ENCODE data around the gene ITPKB. TPM values are rescaled to one million over a fixed set of nuclear protein-coding genes. Genes with fewer than 3 reads are reported as not detected.

ITPKB gene
- total RNA-seq, 2 donors from 2014 or later = 22.4 to 28.3 TPM

DNA sequence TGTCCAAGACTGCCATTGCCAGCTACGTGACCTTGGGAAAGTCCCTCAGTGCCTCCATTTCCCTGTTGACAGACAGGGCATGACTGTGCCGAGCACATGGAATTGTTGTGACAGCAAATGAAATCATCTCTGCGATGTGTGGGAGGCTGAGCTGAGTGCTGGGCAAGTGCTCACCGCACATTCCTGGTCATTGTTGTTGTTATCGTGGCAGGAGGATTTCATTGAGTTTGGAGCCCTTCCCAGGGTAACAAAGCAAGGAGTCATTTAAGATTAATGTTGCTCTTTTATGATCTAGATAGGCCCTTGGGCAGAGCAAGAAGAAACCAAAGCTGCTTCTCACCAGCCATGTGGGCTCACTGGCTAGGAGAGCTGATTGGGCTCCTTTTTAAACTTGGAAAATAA lies 39.6 kb upstream of the ITPKB start:
- Histone ChIP-seq H3K27me3 (ENCODE audit: control insufficient read depth, insufficient read depth, low read length, poor library complexity, severe bottlenecking) (no peaks in the 10 kb centered on the region), H3K9me3 (ENCODE audit: control insufficient read depth, low read length) (peaks cover 4% of the 10 kb centered on the region), H3K36me3 (ENCODE audit: control insufficient read depth, insufficient read depth, low read length) (no peaks in the 10 kb centered on the region), H3K9ac (ENCODE audit: extremely low read depth, low read length, poor library complexity, severe bottlenecking) (no peak overlapping the region), H3K27ac (ENCODE audit: low read depth, low read length) (no peak overlapping the region), H3K4me3 (ENCODE audit: low read length) (no peak overlapping the region), H3K4me1 (ENCODE audit: control insufficient read depth, insufficient read depth, low read length) (no peaks in the 10 kb centered on the region)
- peaks cover 3% of the 10 kb centered on the region for H3K27me3 Mint-ChIP-seq (ENCODE audit: insufficient read depth)
- DNase-seq = no peak
- no peak for TF ChIP-seq CTCF (conservative IDR thresholded peaks at IDR 0.05)
- H3K27ac Mint-ChIP-seq = no peak overlapping the region
- no peak overlapping the region for H3K4me3 Mint-ChIP-seq
- WGBS, 2 experiments (ENCODE audit: insufficient coverage in 1 of 2, insufficient read length in 1 of 2) = 82 to 91% methylated on average over 4 to 5 of the region's 5 CpGs
- H3K9me3 Mint-ChIP-seq = peaks cover 9% of the 10 kb centered on the region
- no peaks in the 10 kb centered on the region for H3K36me3 Mint-ChIP-seq (ENCODE audit: low read depth)
- peaks cover 8% of the 10 kb centered on the region for H3K4me1 Mint-ChIP-seq

DNA sequence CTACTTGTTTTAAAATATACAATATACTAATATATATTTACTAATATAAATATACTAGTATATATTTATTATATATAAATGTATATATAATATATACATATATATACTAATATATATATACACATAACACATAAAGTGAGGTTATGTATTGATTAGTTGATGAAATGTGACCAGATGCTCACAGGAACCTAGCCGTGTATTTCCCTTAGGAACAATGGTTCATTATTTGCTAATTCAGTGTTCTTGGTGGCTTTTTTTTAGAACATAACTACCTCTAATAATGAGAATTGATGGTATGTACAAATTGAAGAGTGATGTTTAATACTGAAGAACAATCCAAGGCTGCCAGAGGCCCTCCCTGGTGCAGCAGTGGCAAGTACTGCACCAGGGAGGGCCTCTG lies 37.9 kb upstream of the ITPKB start:
- 80 to 88% methylated on average over 1 of the region's 1 CpG for WGBS, 2 experiments (ENCODE audit: insufficient coverage in 1 of 2, insufficient read length in 1 of 2)

GRCh38 chr1:226776066-226776465 lies 37.0 kb upstream of the ITPKB start:
- H3K9me3 ChIP-seq (ENCODE audit: control insufficient read depth, low read length) = peaks cover 4% of the 10 kb centered on the region
- H3K36me3 ChIP-seq (ENCODE audit: control insufficient read depth, insufficient read depth, low read length) = no peaks in the 10 kb centered on the region
- DNase-seq = no peak
- TF ChIP-seq CTCF (conservative IDR thresholded peaks at IDR 0.05) = no peak
- no peaks in the 10 kb centered on the region for H3K27me3 ChIP-seq (ENCODE audit: control insufficient read depth, insufficient read depth, low read length, poor library complexity, severe bottlenecking)
- H3K27ac ChIP-seq (ENCODE audit: low read depth, low read length) = no peak overlapping the region
- H3K4me1 ChIP-seq (ENCODE audit: control insufficient read depth, insufficient read depth, low read length) = no peaks in the 10 kb centered on the region
- H3K27ac Mint-ChIP-seq = no peak overlapping the region
- H3K4me3 ChIP-seq (ENCODE audit: low read length) = no peak overlapping the region
- peaks cover 3% of the 10 kb centered on the region for H3K27me3 Mint-ChIP-seq (ENCODE audit: insufficient read depth)
- no peak overlapping the region for H3K9ac ChIP-seq (ENCODE audit: extremely low read depth, low read length, poor library complexity, severe bottlenecking)
- WGBS, 2 experiments (ENCODE audit: insufficient coverage in 1 of 2, insufficient read length in 1 of 2) = 89 to 96% methylated on average over 4 to 6 of the region's 6 CpGs
- no peak overlapping the region for H3K4me3 Mint-ChIP-seq
- peaks cover 3% of the 10 kb centered on the region for H3K4me1 Mint-ChIP-seq
- H3K36me3 Mint-ChIP-seq (ENCODE audit: low read depth) = no peaks in the 10 kb centered on the region
- peaks cover 9% of the 10 kb centered on the region for H3K9me3 Mint-ChIP-seq

More for the DNA sequence above, 37.9 kb upstream of the ITPKB start:
- Histone ChIP-seq H3K9ac (ENCODE audit: extremely low read depth, low read length, poor library complexity, severe bottlenecking) (no peak overlapping the region), H3K27ac (ENCODE audit: low read depth, low read length) (no peak overlapping the region), H3K9me3 (ENCODE audit: control insufficient read depth, low read length) (peaks cover 4% of the 10 kb centered on the region), H3K4me1 (ENCODE audit: control insufficient read depth, insufficient read depth, low read length) (no peaks in the 10 kb centered on the region), H3K4me3 (ENCODE audit: low read length) (no peak overlapping the region), H3K27me3 (ENCODE audit: control insufficient read depth, insufficient read depth, low read length, poor library complexity, severe bottlenecking) (no peaks in the 10 kb centered on the region), H3K36me3 (ENCODE audit: control insufficient read depth, insufficient read depth, low read length) (no peaks in the 10 kb centered on the region)
- Mint-ChIP-seq H3K27me3 (ENCODE audit: insufficient read depth) (peaks cover 3% of the 10 kb centered on the region), H3K36me3 (ENCODE audit: low read depth) (no peaks in the 10 kb centered on the region), H3K4me3 (no peak overlapping the region), H3K4me1 (peaks cover 3% of the 10 kb centered on the region), H3K27ac (no peak overlapping the region), H3K9me3 (peaks cover 9% of the 10 kb centered on the region)
- DNase-seq = no peak
- no peak for TF ChIP-seq CTCF (conservative IDR thresholded peaks at IDR 0.05)
